ENCODE measurements around the gene TFR2. TPM values are rescaled to one million over a fixed set of nuclear protein-coding genes. Genes with fewer than 3 reads are reported as not detected.

Gene TFR2
- total RNA-seq, 1 donor from 2014 or later, result 0.25 TPM

DNA sequence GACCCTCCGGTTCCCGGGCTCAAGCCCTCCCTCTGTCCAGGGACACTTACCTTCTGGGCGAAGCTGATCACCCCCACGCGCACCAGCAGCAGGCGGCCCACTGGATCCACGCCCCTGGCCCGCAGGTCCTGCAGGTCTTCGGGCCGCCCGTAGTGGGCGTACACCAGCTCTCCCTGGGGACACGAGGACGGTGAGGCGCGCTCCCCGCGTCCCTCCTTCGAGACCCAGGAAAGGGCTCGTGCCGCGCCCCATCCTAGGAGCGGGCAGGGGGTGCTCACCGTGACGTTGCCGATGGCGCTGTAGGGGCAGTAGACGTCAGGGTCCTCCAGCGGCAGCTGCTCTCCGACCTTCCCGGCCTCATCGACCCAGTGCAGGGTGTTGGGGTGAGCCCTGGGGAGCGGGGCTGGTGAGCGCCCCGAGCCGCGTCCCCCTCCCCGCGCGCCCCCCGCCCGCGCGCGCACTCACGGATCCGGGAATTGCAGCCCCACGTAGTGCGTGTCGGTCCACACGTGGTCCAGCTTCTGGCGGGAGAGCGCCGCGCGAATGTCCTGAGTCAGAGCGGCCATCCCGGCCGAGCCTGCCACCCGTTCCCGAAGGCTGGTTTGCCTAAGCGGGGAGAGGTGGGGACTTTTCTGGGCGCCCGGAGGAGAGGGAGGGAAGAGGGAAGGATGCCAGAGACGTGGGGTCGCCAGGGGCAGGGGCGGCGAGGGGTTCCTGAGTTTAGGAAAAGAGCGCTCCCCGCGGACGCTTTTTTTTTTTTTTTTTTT lies 8.2 kb downstream of the TFR2 start:
- H3K36me3 ChIP-seq, result no peaks in the 10 kb centered on the region
- peaks cover 4% of the 10 kb centered on the region for H3K27me3 ChIP-seq
- peaks cover 11% of the 10 kb centered on the region for H3K4me1 ChIP-seq
- no peaks in the 10 kb centered on the region for H3K9me3 ChIP-seq
- intact Hi-C loops (cut with DNase I), result no loop called here
- H3K4me3 ChIP-seq, result peak overlapping the region; percentile 52 to 54
- DNase-seq (ENCODE audit: extremely low spot score in 2 of 2), result no peak
- H3K27ac ChIP-seq, result no peak overlapping the region
- TF ChIP-seq POLR2A (IDR thresholded peaks at IDR 0.05), result no peak
- TF ChIP-seq, protein P1, sequence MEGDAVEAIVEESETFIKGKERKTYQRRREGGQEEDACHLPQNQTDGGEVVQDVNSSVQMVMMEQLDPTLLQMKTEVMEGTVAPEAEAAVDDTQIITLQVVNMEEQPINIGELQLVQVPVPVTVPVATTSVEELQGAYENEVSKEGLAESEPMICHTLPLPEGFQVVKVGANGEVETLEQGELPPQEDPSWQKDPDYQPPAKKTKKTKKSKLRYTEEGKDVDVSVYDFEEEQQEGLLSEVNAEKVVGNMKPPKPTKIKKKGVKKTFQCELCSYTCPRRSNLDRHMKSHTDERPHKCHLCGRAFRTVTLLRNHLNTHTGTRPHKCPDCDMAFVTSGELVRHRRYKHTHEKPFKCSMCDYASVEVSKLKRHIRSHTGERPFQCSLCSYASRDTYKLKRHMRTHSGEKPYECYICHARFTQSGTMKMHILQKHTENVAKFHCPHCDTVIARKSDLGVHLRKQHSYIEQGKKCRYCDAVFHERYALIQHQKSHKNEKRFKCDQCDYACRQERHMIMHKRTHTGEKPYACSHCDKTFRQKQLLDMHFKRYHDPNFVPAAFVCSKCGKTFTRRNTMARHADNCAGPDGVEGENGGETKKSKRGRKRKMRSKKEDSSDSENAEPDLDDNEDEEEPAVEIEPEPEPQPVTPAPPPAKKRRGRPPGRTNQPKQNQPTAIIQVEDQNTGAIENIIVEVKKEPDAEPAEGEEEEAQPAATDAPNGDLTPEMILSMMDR (IDR thresholded peaks at IDR 0.05), result peak in 1 of 3 experiments; percentile 17
- TF ChIP-seq POLR2AphosphoS5 (IDR thresholded peaks at IDR 0.05; ENCODE audit: insufficient read depth in 1 of 2, low read depth in 1 of 2), result no peak

- intact Hi-C loops (cut with DNase I), result no loop called here
Observed at GRCh38 chr7:100630066-100630465, 11.3 kb downstream of the TFR2 start.

DNA sequence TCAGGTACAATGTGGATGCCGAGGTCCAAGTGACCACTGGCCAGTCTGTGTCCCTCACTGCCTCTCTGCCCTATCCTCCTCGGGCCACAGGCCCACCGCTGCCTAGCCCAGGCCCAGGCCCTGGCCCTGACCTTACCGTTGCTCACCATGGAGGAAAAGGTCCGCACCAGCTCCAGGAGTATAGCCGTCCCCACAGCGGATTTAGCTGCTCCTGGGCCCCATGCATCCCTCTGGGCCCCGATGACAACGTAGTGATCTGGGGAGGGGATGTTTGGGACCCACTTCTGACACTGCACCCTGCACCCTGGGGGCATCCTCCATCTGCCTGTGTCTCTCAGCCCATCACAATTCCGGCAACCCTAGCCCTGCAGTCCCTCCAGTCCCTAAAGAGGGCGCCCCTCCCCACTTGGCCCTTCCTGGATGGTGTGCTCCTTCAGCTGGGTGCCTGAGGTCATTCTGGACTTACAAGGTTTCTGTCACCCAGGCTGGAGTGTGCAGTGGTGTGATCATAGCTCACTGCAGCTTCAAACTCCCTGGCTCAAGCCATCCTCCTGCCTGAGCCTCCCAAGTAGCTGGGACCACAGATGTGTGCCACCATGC lies 12.1 kb downstream of the TFR2 start:
- Histone ChIP-seq H3K36me3 (no peaks in the 10 kb centered on the region), H3K4me3 (no peak overlapping the region), H3K4me1 (peaks cover 26% of the 10 kb centered on the region), H3K9me3 (no peaks in the 10 kb centered on the region), H3K27ac (no peak overlapping the region), H3K27me3 (peaks cover 4% of the 10 kb centered on the region)
- DNase-seq (ENCODE audit: extremely low spot score in 2 of 2), result no peak
- intact Hi-C loops (cut with DNase I), result no loop called here
- TF ChIP-seq, protein P1 (IDR thresholded peaks at IDR 0.05), result no peak
- no peak for TF ChIP-seq POLR2AphosphoS5 (IDR thresholded peaks at IDR 0.05; ENCODE audit: insufficient read depth in 1 of 2, low read depth in 1 of 2)

More at GRCh38 chr7:100630066-100630465, 11.3 kb downstream of the TFR2 start:
- Histone ChIP-seq H3K9me3 (no peaks in the 10 kb centered on the region), H3K27ac (no peak overlapping the region), H3K4me3 (no peak overlapping the region), H3K4me1 (peaks cover 26% of the 10 kb centered on the region), H3K36me3 (no peaks in the 10 kb centered on the region), H3K27me3 (peaks cover 4% of the 10 kb centered on the region)
- DNase-seq (ENCODE audit: extremely low spot score in 2 of 2), result no peak
- TF ChIP-seq POLR2A (IDR thresholded peaks at IDR 0.05) (no peak), POLR2AphosphoS5 (IDR thresholded peaks at IDR 0.05; ENCODE audit: insufficient read depth in 1 of 2, low read depth in 1 of 2) (no peak)
- TF ChIP-seq, protein P1 (IDR thresholded peaks at IDR 0.05), result no peak

GRCh38 chr7:100627238-100627549 lies 14.2 kb downstream of the TFR2 start:
- Histone ChIP-seq H3K4me3 (no peak overlapping the region), H3K36me3 (no peaks in the 10 kb centered on the region), H3K9me3 (no peaks in the 10 kb centered on the region), H3K27ac (peak overlapping the region; percentile 20), H3K4me1 (peaks cover 15% of the 10 kb centered on the region), H3K27me3 (no peaks in the 10 kb centered on the region)
- TF ChIP-seq POLR2A (IDR thresholded peaks at IDR 0.05) (no peak), POLR2AphosphoS5 (IDR thresholded peaks at IDR 0.05; ENCODE audit: insufficient read depth in 1 of 2, low read depth in 1 of 2) (no peak)
- TF ChIP-seq, protein P1 (IDR thresholded peaks at IDR 0.05), result no peak
- DNase-seq (ENCODE audit: extremely low spot score in 2 of 2), result no peak
- intact Hi-C loops (cut with DNase I), result no loop called here
